CD14-positive monocyte (primary cell): ENCODE measurements around the gene LSMEM2. TPM values are rescaled to one million over a fixed set of nuclear protein-coding genes. Genes with fewer than 3 reads are reported as not detected.

Source experiments
- DNase-seq, 3 donors: peaks; one replicate each; pipeline ENCODE4 v3.0.0-alpha.2; 2011 to 2022
- H2AFZ ChIP-seq: 2 replicates; pipeline ENCODE4 v1.6.0; 2012; ENCODE audit warnings: mild to moderate bottlenecking, low read depth, low read length, inconsistent platforms; ENCODE audit not compliant: insufficient read depth, poor library complexity, severe bottlenecking
- H3K27ac ChIP-seq, 2 donors: 1 replicate in 1 of 2; 2 replicates in 1 of 2; pipeline ENCODE4 v1.5.1; 2012 to 2013; ENCODE audit warnings: low read length in 2 of 2, control low read depth in 1 of 2, inconsistent platforms in 1 of 2, low read depth in 1 of 2, mild to moderate bottlenecking in 1 of 2
- H3K27me3 ChIP-seq, 2 donors: one replicate each; pipeline versions ENCODE4 v1.6.0 to v1.6.1; 2011 to 2013; ENCODE audit warnings: low read length in 2 of 2; ENCODE audit not compliant: control insufficient read depth in 2 of 2, insufficient read depth in 2 of 2
- H3K36me3 ChIP-seq, 2 donors: replicated peaks in 1 of 2; 1 replicate in 1 of 2; 2 replicates in 1 of 2; pipeline versions ENCODE4 v1.5.1 to v1.6.1; 2012 to 2013; ENCODE audit warnings: low read length in 2 of 2, control low read depth in 1 of 2, inconsistent platforms in 1 of 2, mild to moderate bottlenecking in 1 of 2; ENCODE audit not compliant: insufficient read depth in 2 of 2, control insufficient read depth in 1 of 2
- H3K4me1 ChIP-seq, 2 donors: 1 replicate in 1 of 2; 2 replicates in 1 of 2; pipeline versions ENCODE4 v1.5.1 to v1.6.1; 2012 to 2013; ENCODE audit warnings: low read length in 2 of 2, control low read depth in 1 of 2, inconsistent platforms in 1 of 2, mild to moderate bottlenecking in 1 of 2, moderate library complexity in 1 of 2; ENCODE audit not compliant: insufficient read depth in 2 of 2, control insufficient read depth in 1 of 2
- H3K4me2 ChIP-seq: replicated peaks from 2 replicates; pipeline ENCODE3; 2012; ENCODE audit warnings: low read length, moderate library complexity, mild to moderate bottlenecking; ENCODE audit not compliant: poor library complexity, severe bottlenecking; ENCODE audit errors: extremely low read depth
- H3K4me3 ChIP-seq, 3 experiments: fragments of 200-600 bp in 1 of 3; sonication (generic) in 1 of 3; replicated peaks in 1 of 3; 1 replicate in 2 of 3; 2 replicates in 1 of 3; pipeline ENCODE4 v1.5.1; 2011 to 2013; ENCODE audit warnings: low read length in 3 of 3, mild to moderate bottlenecking in 3 of 3, control low read depth in 2 of 3, low read depth in 2 of 3, inconsistent platforms in 1 of 3, moderate library complexity in 1 of 3
- H3K79me2 ChIP-seq: 2 replicates; pipeline ENCODE4 v1.6.0; 2012; ENCODE audit warnings: mild to moderate bottlenecking, control low read depth, inconsistent platforms, low read length, moderate library complexity; ENCODE audit not compliant: insufficient read depth
- H3K9ac ChIP-seq: 2 replicates; pipeline ENCODE4 v1.6.0; 2017; ENCODE audit warnings: low read length, mild to moderate bottlenecking; ENCODE audit not compliant: insufficient read depth, poor library complexity, severe bottlenecking
- H3K9me3 ChIP-seq, 2 donors: replicated peaks in 1 of 2; 1 replicate in 1 of 2; 2 replicates in 1 of 2; pipeline versions ENCODE4 v1.5.1 to v1.6.1; 2012 to 2013; ENCODE audit warnings: low read length in 2 of 2, control low read depth in 1 of 2; ENCODE audit not compliant: control insufficient read depth in 1 of 2, insufficient read depth in 1 of 2
- H4K20me1 ChIP-seq: 2 replicates; pipeline ENCODE4 v1.6.0; 2012; ENCODE audit warnings: mild to moderate bottlenecking, low read length, control low read depth, moderate library complexity; ENCODE audit not compliant: insufficient read depth
- H3K27ac Mint-ChIP-seq, 7 donors: one replicate each; pipeline ENCODE4 v1.8.0; 2020; ENCODE audit warnings: mild to moderate bottlenecking in 7 of 7, mixed read lengths in 7 of 7, moderate library complexity in 6 of 7, inconsistent platforms in 2 of 7
- H3K27me3 Mint-ChIP-seq, 3 donors: one replicate each; pipeline ENCODE4 v1.8.0; 2021 to 2022; ENCODE audit warnings: low read depth in 3 of 3, mild to moderate bottlenecking in 3 of 3, mixed read lengths in 3 of 3, moderate library complexity in 3 of 3, inconsistent platforms in 1 of 3
- H3K36me3 Mint-ChIP-seq, 2 donors: one replicate each; pipeline ENCODE4 v1.8.0; 2020; ENCODE audit warnings: mixed read lengths in 2 of 2, inconsistent platforms in 1 of 2, mild to moderate bottlenecking in 1 of 2
- H3K4me1 Mint-ChIP-seq: one replicate; pipeline ENCODE4 v1.8.0; 2020; ENCODE audit warnings: mild to moderate bottlenecking, mixed read lengths
- H3K4me3 Mint-ChIP-seq, 2 donors: one replicate each; pipeline ENCODE4 v1.8.0; 2020; ENCODE audit warnings: mild to moderate bottlenecking in 2 of 2, mixed read lengths in 2 of 2, moderate library complexity in 1 of 2
- H3K9me3 Mint-ChIP-seq, 7 donors: one replicate each; pipeline ENCODE4 v1.8.0; 2020 to 2022; ENCODE audit warnings: mixed read lengths in 7 of 7, mild to moderate bottlenecking in 6 of 7, moderate library complexity in 6 of 7, inconsistent platforms in 2 of 7
- CTCF ChIP-seq: fragments of 200-600 bp; IDR thresholded peaks from one replicate; pipeline ENCODE4 v1.8.0; 2022; ENCODE audit warnings: antibody characterized with exemption, mild to moderate bottlenecking
- WGBS: methylation state at CpG from one replicate; pipeline ENCODE4 v1.1.5; 2013; ENCODE audit warnings: missing lambda C conversion rate; ENCODE audit not compliant: insufficient coverage; 5-methylcytosine and 5-hydroxymethylcytosine counted together
- intact Hi-C, 2 donors: fragments of 100-400 bp; cut with micrococcal nuclease; formaldehyde crosslinking; loops; one replicate each; pipeline versions ENCODE4 v1.15.0 to v1.15.1; 2023
- polyA plus RNA-seq, 3 donors: library from polyadenylated mRNA; depleted of rRNA in 1 of 3; unstranded in 2 of 3; stranded (reverse) in 1 of 3; fragments of 300-500 nt in 2 of 3; fragments of >200 nt in 1 of 3; fragmentation: Illumina TruSeq in 2 of 3; gene quantifications; 1 replicate in 2 of 3; 2 replicates in 1 of 3; pipeline ENCODE4 v1.2.3, GENCODE V29; 2012 to 2021

LSMEM2 gene
- polyA plus RNA-seq, 3 donors = not detected

GRCh38 chr3:50230104-50230793, 48.6 kb upstream of the LSMEM2 start:
- H3K79me2 ChIP-seq = peaks cover 77% of the 10 kb centered on the region

GRCh38 chr3:50230794-50231125, 48.1 kb upstream of the LSMEM2 start:
- Histone ChIP-seq H2AFZ (no peak overlapping the region), H3K4me1 (peaks cover 93 to 97% of the 10 kb centered on the region in 2 donors), H3K27me3 (peaks cover 0 to 3% of the 10 kb centered on the region in 2 donors), H3K9ac (peak overlapping the region; percentile 44), H3K4me2 (peak overlapping the region; percentile 78), H3K4me3 (peak overlapping the region in 2 of 3 experiments; percentile 12 to 71), H3K9me3 (no peaks in the 10 kb centered on the region), H3K79me2 (peaks cover 77% of the 10 kb centered on the region), H3K36me3 (no peaks in the 10 kb centered on the region), H3K27ac (peak overlapping the region; percentile 55 to 88), H4K20me1 (no peaks in the 10 kb centered on the region)
- H3K36me3 Mint-ChIP-seq = no peaks in the 10 kb centered on the region
- peaks cover 89% of the 10 kb centered on the region for H3K4me1 Mint-ChIP-seq
- peak overlapping the region; percentile 51 to 78 for H3K4me3 Mint-ChIP-seq
- no peak for TF ChIP-seq CTCF
- intact Hi-C loops = loop anchor here in 1 of 2 donors (1.0 kb wide), 1 partner anchor 14 kb away; no protein-coding TSS in a partner anchor
- peaks cover 0 to 2% (median 0%) of the 10 kb centered on the region in 7 donors for H3K9me3 Mint-ChIP-seq
- DNase-seq = peak in 1 of 3 donors; percentile 43
- WGBS = 40% methylated on average over 2 of the region's 4 CpGs
- peaks cover 7 to 12% (median 10%) of the 10 kb centered on the region in 3 donors for H3K27me3 Mint-ChIP-seq
- peak overlapping the region; percentile 81 to 95 (median 93) for H3K27ac Mint-ChIP-seq

More at GRCh38 chr3:50230104-50230793, 48.6 kb upstream of the LSMEM2 start:
- no peaks in the 10 kb centered on the region for H3K9me3 ChIP-seq
- H4K20me1 ChIP-seq = no peaks in the 10 kb centered on the region
- H3K27me3 ChIP-seq = peaks cover 0 to 8% of the 10 kb centered on the region in 2 donors
- intact Hi-C loops = no loop called here
- no peak for TF ChIP-seq CTCF
- peak overlapping the region; percentile 44 for H3K9ac ChIP-seq
- peak in 2 of 3 donors; percentile 61 to 63 for DNase-seq
- H3K36me3 ChIP-seq = no peaks in the 10 kb centered on the region
- Mint-ChIP-seq H3K4me3 (peak overlapping the region; percentile 51 to 78), H3K36me3 (no peaks in the 10 kb centered on the region), H3K27ac (peak overlapping the region; percentile 81 to 95 (median 93)), H3K9me3 (peaks cover 0 to 2% (median 0%) of the 10 kb centered on the region in 7 donors), H3K27me3 (peaks cover 12 to 15% (median 14%) of the 10 kb centered on the region in 3 donors), H3K4me1 (peaks cover 86% of the 10 kb centered on the region)
- peak overlapping the region; percentile 72 for H2AFZ ChIP-seq
- H3K27ac ChIP-seq = peak overlapping the region; percentile 55 to 88
- peak overlapping the region in 2 of 3 experiments; percentile 12 to 71 for H3K4me3 ChIP-seq
- H3K4me2 ChIP-seq = peak overlapping the region; percentile 78
- 23% methylated on average over 6 of the region's 8 CpGs for WGBS
- peaks cover 90 to 94% of the 10 kb centered on the region in 2 donors for H3K4me1 ChIP-seq
